Activated B cell treated with CpG ODN at 0.5 μM for 24 hours (primary cell): ENCODE data around the gene HS6ST3. TPM values are rescaled to one million over a fixed set of nuclear protein-coding genes. Genes with fewer than 3 reads are reported as not detected.

Source experiments
- ATAC-seq: fragments of 200-7000 bp; cut with Tn5 transposase; one replicate; pipeline ENCODE4 v1.10.0; 2021; ENCODE audit warnings: low read depth, mild to moderate bottlenecking, moderate library complexity
- CTCF ChIA-PET: fragments of 350-600 bp; sonication (Branson Sonifier 250); formaldehyde crosslinking; loops from one replicate; lab custom pipeline; 2021; ENCODE audit warnings: antibody characterized with exemption; lab: Charles Lee
- POLR2A ChIA-PET: fragments of 350-600 bp; sonication (Branson Sonifier 250); formaldehyde crosslinking; loops from one replicate; lab custom pipeline; 2021; ENCODE audit warnings: antibody characterized with exemption; lab: Charles Lee
- DNase-seq: peaks from one replicate; pipeline ENCODE4 v3.0.0; 2022
- H3K27ac Mint-ChIP-seq: one replicate; pipeline ENCODE4 v1.8.0; 2020; ENCODE audit warnings: mixed read lengths
- H3K27me3 Mint-ChIP-seq: one replicate; pipeline ENCODE4 v1.8.0; 2021; ENCODE audit warnings: mixed read lengths
- H3K36me3 Mint-ChIP-seq: one replicate; pipeline ENCODE4 v1.8.0; 2021; ENCODE audit warnings: low read depth, mixed read lengths
- H3K4me1 Mint-ChIP-seq: one replicate; pipeline ENCODE4 v1.8.0; 2021; ENCODE audit warnings: mixed read lengths
- H3K4me3 Mint-ChIP-seq: one replicate; pipeline ENCODE4 v1.8.0; 2020; ENCODE audit warnings: mild to moderate bottlenecking, mixed read lengths
- H3K9me3 Mint-ChIP-seq: one replicate; pipeline ENCODE4 v1.8.0; 2020; ENCODE audit warnings: mixed read lengths
- intact Hi-C: fragments of 100-400 bp; cut with micrococcal nuclease; formaldehyde crosslinking; loops from one replicate; pipeline ENCODE4 v1.15.1; 2024
- total RNA-seq: library from RNA; stranded (reverse); gene quantifications from 2 replicates; pipeline ENCODE4 v1.2.3, GENCODE V29; 2022
- TF ChIP-seq, protein P1 (sequence below): fragments of 200-600 bp; IDR thresholded peaks from one replicate; pipeline ENCODE4 v1.8.0; 2022; ENCODE audit warnings: antibody characterized with exemption, mild to moderate bottlenecking

Gene HS6ST3
- total RNA-seq, 1 donor from 2014 or later, result not detected

DNA sequence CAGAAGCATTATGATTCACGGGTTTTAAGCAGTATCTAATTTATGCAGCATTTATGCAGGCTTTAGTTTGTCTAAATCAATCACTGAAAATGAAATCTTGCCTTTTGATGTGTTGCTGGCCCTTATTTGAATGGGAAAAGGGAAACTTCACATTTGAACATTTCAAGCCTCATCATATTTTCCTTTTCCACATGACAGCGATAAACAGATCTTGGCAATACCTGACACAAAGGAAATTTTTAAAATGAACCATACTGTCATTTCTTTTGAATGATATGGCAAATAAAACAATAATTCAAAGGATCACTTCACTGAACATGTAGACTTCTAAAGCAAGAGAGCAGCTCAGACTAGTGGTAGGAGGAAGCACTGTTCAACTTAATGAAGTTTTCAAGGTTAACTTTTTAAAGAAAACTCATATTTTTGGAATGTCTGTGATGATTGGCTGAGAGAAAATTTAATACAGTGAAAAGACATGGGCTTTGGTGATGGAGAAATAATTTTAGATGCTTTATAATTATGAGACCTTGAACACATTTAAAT, 706.3 kb downstream of the HS6ST3 start:
- no peaks in the 10 kb centered on the region for H3K9me3 Mint-ChIP-seq
- H3K36me3 Mint-ChIP-seq, result no peaks in the 10 kb centered on the region
- no peaks in the 10 kb centered on the region for H3K27me3 Mint-ChIP-seq
- CTCF ChIA-PET, result no interaction called here
- no peak overlapping the region for H3K27ac Mint-ChIP-seq
- POLR2A ChIA-PET, result no interaction called here
- TF ChIP-seq, protein P1, sequence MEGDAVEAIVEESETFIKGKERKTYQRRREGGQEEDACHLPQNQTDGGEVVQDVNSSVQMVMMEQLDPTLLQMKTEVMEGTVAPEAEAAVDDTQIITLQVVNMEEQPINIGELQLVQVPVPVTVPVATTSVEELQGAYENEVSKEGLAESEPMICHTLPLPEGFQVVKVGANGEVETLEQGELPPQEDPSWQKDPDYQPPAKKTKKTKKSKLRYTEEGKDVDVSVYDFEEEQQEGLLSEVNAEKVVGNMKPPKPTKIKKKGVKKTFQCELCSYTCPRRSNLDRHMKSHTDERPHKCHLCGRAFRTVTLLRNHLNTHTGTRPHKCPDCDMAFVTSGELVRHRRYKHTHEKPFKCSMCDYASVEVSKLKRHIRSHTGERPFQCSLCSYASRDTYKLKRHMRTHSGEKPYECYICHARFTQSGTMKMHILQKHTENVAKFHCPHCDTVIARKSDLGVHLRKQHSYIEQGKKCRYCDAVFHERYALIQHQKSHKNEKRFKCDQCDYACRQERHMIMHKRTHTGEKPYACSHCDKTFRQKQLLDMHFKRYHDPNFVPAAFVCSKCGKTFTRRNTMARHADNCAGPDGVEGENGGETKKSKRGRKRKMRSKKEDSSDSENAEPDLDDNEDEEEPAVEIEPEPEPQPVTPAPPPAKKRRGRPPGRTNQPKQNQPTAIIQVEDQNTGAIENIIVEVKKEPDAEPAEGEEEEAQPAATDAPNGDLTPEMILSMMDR, result no peak
- ATAC-seq (no peak), DNase-seq (no peak)
- intact Hi-C loops, result no loop called here
- no peaks in the 10 kb centered on the region for H3K4me1 Mint-ChIP-seq
- no peak overlapping the region for H3K4me3 Mint-ChIP-seq

DNA sequence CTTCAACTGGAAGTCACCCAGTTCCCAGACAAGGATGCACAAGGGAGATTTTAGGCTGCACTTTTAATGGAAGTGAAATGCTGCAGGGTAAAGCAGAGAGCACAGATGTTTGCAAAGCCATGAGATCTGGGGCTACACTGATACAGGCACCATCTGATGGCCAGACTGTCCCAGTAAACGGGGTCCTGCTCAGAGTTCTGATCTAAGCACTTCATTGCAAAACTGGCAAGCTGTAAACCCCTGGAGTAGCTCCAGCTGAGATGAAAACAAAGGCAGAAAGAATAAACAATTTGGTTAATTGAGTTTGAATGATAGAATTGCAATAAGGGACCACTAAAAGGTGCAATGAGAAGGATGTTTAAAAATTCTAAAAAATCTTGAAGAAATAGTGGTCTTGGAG, 707.2 kb downstream of the HS6ST3 start:
- no peaks in the 10 kb centered on the region for H3K9me3 Mint-ChIP-seq
- CTCF ChIA-PET, result no interaction called here

GRCh38 chr13:96803456-96804100, 713.7 kb downstream of the HS6ST3 start:
- intact Hi-C loops, result no loop called here
- TF ChIP-seq, protein P1, result no peak
- no peak overlapping the region for H3K4me3 Mint-ChIP-seq
- ChIA-PET POLR2A (no interaction called here), CTCF (no interaction called here)
- no peaks in the 10 kb centered on the region for H3K36me3 Mint-ChIP-seq
- H3K27me3 Mint-ChIP-seq, result no peaks in the 10 kb centered on the region
- H3K9me3 Mint-ChIP-seq, result no peaks in the 10 kb centered on the region
- DNase-seq (no peak), ATAC-seq (no peak)
- no peaks in the 10 kb centered on the region for H3K4me1 Mint-ChIP-seq
- no peak overlapping the region for H3K27ac Mint-ChIP-seq

More for the DNA sequence above, 707.2 kb downstream of the HS6ST3 start:
- intact Hi-C loops, result no loop called here
- POLR2A ChIA-PET, result no interaction called here
- ATAC-seq (no peak), DNase-seq (no peak)
- Mint-ChIP-seq H3K4me1 (no peaks in the 10 kb centered on the region), H3K36me3 (no peaks in the 10 kb centered on the region), H3K27me3 (no peaks in the 10 kb centered on the region), H3K4me3 (no peak overlapping the region), H3K27ac (no peak overlapping the region)
- TF ChIP-seq, protein P1, result no peak

- no peak overlapping the region for H3K27ac Mint-ChIP-seq
- no peak for ATAC-seq
- no peaks in the 10 kb centered on the region for H3K27me3 Mint-ChIP-seq
- H3K4me1 Mint-ChIP-seq, result no peaks in the 10 kb centered on the region
- POLR2A ChIA-PET, result no interaction called here
- no peaks in the 10 kb centered on the region for H3K36me3 Mint-ChIP-seq
- intact Hi-C loops, result no loop called here
- DNase-seq, result no peak
- no peak overlapping the region for H3K4me3 Mint-ChIP-seq
- TF ChIP-seq, protein P1, result no peak
- H3K9me3 Mint-ChIP-seq, result no peaks in the 10 kb centered on the region
- CTCF ChIA-PET, result no interaction called here
Observed at GRCh38 chr13:96804174-96804573, 714.3 kb downstream of the HS6ST3 start.

GRCh38 chr13:96806746-96807145, 716.8 kb downstream of the HS6ST3 start:
- no peaks in the 10 kb centered on the region for H3K27me3 Mint-ChIP-seq
- ATAC-seq, result no peak
- H3K36me3 Mint-ChIP-seq, result no peaks in the 10 kb centered on the region
- H3K4me1 Mint-ChIP-seq, result no peaks in the 10 kb centered on the region
- intact Hi-C loops, result no loop called here
- ChIA-PET CTCF (no interaction called here), POLR2A (no interaction called here)
- DNase-seq, result no peak
- H3K9me3 Mint-ChIP-seq, result no peaks in the 10 kb centered on the region
- H3K4me3 Mint-ChIP-seq, result no peak overlapping the region
- TF ChIP-seq, protein P1, result no peak
- H3K27ac Mint-ChIP-seq, result no peak overlapping the region
